Bronchial epithelial cell (primary cell): ENCODE measurements around the gene FSTL4. TPM values are rescaled to one million over a fixed set of nuclear protein-coding genes. Genes with fewer than 3 reads are reported as not detected.
A peak's percentile ranks its signal among the peaks of the same experiment; 100 is the strongest.

ENCODE experiments used
- DNase-seq: peaks from one replicate; pipeline ENCODE4 v3.0.0-alpha.2; 2010; ENCODE audit warnings: low read depth
- FAIRE-seq: peaks from 2 replicates; lab custom pipeline; 2011; peaks lifted over from hg19 to GRCh38; lab: Jason Lieb, UNC
- H3K27me3 ChIP-seq: 2 replicates; pipeline ENCODE4 v1.5.1; 2011; ENCODE audit warnings: low read length; ENCODE audit not compliant: control insufficient read depth, insufficient read depth
- H3K36me3 ChIP-seq: 2 replicates; pipeline ENCODE4 v1.5.1; 2011; ENCODE audit warnings: low read length; ENCODE audit not compliant: control insufficient read depth, insufficient read depth
- H3K4me3 ChIP-seq: 2 replicates; pipeline ENCODE4 v1.5.1; 2011; ENCODE audit warnings: mild to moderate bottlenecking, low read depth, low read length, control low read depth
- total RNA-seq: library from RNA; depleted of rRNA; stranded (reverse); fragments of >200 nt; gene quantifications from 2 replicates; pipeline ENCODE4 v1.2.1, GENCODE V29; 2014
- TF ChIP-seq, protein P1 (sequence below): IDR thresholded peaks from 2 replicates; pipeline ENCODE4 v1.5.1; 2011; ENCODE audit warnings: mild to moderate bottlenecking, moderate library complexity, low read length, control low read depth, inconsistent platforms; ENCODE audit not compliant: insufficient read depth, severe bottlenecking

The FSTL4 gene
- total RNA-seq, 1 donor from 2014 or later = not detected

DNA sequence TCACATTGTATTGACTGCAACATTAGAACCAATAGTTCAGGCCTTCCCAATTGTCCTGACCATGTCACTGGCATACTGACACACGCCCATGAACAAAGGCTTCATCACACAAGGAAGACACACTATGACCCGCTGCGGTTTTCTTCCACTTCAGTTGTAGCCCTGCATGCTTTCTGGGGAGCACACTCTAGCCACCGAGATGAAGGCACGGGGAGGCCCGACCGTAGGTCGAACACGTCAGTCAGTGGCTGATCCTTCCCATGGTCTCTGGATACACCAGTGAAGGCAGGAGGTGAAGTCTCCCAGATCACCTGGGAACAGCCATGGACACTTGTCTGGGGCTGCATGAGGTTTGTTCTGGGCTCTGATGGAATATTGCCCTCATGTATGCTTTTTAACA is 224.7 kb downstream of the FSTL4 start:
- DNase-seq = no peak
- Histone ChIP-seq H3K36me3 (no peaks in the 10 kb centered on the region), H3K4me3 (no peak overlapping the region), H3K27me3 (peaks cover 1% of the 10 kb centered on the region)
- FAIRE-seq = no peak
- TF ChIP-seq, protein P1, sequence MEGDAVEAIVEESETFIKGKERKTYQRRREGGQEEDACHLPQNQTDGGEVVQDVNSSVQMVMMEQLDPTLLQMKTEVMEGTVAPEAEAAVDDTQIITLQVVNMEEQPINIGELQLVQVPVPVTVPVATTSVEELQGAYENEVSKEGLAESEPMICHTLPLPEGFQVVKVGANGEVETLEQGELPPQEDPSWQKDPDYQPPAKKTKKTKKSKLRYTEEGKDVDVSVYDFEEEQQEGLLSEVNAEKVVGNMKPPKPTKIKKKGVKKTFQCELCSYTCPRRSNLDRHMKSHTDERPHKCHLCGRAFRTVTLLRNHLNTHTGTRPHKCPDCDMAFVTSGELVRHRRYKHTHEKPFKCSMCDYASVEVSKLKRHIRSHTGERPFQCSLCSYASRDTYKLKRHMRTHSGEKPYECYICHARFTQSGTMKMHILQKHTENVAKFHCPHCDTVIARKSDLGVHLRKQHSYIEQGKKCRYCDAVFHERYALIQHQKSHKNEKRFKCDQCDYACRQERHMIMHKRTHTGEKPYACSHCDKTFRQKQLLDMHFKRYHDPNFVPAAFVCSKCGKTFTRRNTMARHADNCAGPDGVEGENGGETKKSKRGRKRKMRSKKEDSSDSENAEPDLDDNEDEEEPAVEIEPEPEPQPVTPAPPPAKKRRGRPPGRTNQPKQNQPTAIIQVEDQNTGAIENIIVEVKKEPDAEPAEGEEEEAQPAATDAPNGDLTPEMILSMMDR = no peak

DNA sequence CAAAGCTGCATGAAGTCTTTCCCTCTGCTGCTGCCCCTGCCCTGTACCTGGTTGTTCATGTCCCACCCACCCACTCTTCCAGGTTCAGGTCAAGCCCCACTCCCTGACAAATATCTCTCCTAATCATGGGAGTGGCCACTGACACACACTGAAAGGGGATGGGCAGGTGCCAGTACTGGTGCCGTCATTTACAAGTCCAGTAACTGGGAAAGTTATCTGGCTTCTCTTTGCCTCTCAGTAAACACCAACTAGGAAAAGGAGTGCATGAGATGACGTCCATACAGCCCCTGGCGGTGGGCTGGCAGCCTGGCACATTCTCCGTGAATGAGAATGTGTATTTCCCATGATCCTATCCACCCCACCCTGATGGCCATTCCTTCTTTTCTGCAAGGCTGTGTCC is 225.2 kb downstream of the FSTL4 start:
- Histone ChIP-seq H3K36me3 (no peaks in the 10 kb centered on the region), H3K27me3 (peaks cover 1% of the 10 kb centered on the region), H3K4me3 (no peak overlapping the region)
- FAIRE-seq = peak; percentile 75
- TF ChIP-seq, protein P1 = no peak
- no peak for DNase-seq

DNA sequence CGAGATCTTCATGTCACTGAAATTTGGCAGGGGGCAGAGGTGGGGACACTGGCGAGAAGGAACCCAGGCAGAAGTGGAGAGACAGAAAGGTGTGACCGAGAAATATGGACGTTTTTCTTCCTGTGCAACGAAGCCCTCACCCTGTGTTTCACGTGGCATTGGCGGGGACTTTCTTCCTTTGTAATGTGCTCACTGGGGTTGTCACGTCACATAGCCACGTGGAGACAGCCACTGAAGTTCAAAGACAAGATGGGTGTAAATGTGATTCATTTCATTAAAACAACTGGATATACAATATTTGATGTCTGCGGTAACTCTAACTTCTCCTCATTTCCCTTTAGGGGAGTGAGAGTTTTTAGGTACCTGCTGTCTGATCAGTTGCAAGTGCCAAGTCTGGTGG is 225.7 kb downstream of the FSTL4 start:
- Histone ChIP-seq H3K4me3 (no peak overlapping the region), H3K27me3 (peaks cover 1% of the 10 kb centered on the region), H3K36me3 (no peaks in the 10 kb centered on the region)
- FAIRE-seq = no peak
- no peak for DNase-seq
- TF ChIP-seq, protein P1 = no peak

DNA sequence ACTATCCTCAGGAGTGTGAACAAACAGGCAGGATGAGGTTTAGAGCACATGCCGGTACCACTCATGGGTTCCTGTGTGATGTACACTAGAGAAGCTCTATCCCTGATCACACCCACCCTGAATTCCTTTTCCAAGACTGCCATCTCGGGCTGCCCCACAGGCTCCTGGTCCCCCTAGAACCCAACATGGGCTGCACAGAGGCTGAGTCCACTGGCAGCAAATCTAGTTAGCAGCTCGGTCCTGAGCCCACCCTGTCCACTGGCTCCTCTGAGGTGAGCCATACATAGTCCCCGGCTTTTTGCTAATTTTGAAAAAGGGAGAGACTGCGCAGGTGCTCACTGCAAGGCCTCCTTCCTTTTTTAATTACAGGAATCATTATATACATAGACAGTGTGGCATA is 227.0 kb downstream of the FSTL4 start:
- H3K27me3 ChIP-seq = peaks cover 1% of the 10 kb centered on the region
- TF ChIP-seq, protein P1 = no peak
- H3K36me3 ChIP-seq = no peaks in the 10 kb centered on the region
- peak; percentile 66 for FAIRE-seq
- no peak for DNase-seq
- no peak overlapping the region for H3K4me3 ChIP-seq

- TF ChIP-seq, protein P1 = no peak
- peaks cover 1% of the 10 kb centered on the region for H3K27me3 ChIP-seq
- DNase-seq = no peak
These were observed 227.4 kb downstream of the FSTL4 start for GRCh38 chr5:133384903-133385302.

GRCh38 chr5:133384120-133384855 is 228.1 kb downstream of the FSTL4 start:
- FAIRE-seq (no peak), DNase-seq (no peak)
- H3K27me3 ChIP-seq = peaks cover 1% of the 10 kb centered on the region
- H3K4me3 ChIP-seq = no peak overlapping the region
- TF ChIP-seq, protein P1 = no peak
- H3K36me3 ChIP-seq = no peaks in the 10 kb centered on the region

More at GRCh38 chr5:133384903-133385302, 227.4 kb downstream of the FSTL4 start:
- H3K36me3 ChIP-seq = no peaks in the 10 kb centered on the region
- no peak overlapping the region for H3K4me3 ChIP-seq
- peak; percentile 40 for FAIRE-seq
